ENCODE data around the gene THBS1.

Gene THBS1

GRCh38 chr15:39645138-39645975, 64.5 kb downstream of the THBS1 start:
- Mint-ChIP-seq H3K4me1 (no peaks in the 10 kb centered on the region), H3K9me3 (no peaks in the 10 kb centered on the region)

DNA sequence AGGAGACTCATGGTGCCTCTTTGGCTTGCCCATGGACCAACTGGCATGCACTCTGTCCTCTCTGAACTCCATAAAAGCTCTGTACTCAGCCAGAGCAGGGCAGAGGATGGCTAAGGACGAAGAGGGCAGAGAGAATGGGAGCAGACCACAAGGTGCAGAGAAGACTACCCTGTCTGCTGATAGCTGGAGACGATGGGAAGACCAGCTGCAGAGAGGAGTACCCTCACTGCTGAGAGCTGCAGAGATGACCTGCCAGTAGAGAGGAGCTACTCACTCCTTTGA, 65.0 kb downstream of the THBS1 start:
- Mint-ChIP-seq H3K4me1 (no peaks in the 10 kb centered on the region), H3K4me3 (no peak overlapping the region), H3K9me3 (no peaks in the 10 kb centered on the region), H3K27me3 (no peaks in the 10 kb centered on the region), H3K27ac (no peak overlapping the region), H3K36me3 (no peaks in the 10 kb centered on the region)
- ATAC-seq, result peak; percentile 19

More at GRCh38 chr15:39645138-39645975, 64.5 kb downstream of the THBS1 start:
- H3K27me3 Mint-ChIP-seq, result peaks cover 5% of the 10 kb centered on the region
- H3K36me3 Mint-ChIP-seq, result no peaks in the 10 kb centered on the region
- ATAC-seq, result peak; percentile 37
- H3K27ac Mint-ChIP-seq, result no peak overlapping the region
- H3K4me3 Mint-ChIP-seq, result no peak overlapping the region

DNA sequence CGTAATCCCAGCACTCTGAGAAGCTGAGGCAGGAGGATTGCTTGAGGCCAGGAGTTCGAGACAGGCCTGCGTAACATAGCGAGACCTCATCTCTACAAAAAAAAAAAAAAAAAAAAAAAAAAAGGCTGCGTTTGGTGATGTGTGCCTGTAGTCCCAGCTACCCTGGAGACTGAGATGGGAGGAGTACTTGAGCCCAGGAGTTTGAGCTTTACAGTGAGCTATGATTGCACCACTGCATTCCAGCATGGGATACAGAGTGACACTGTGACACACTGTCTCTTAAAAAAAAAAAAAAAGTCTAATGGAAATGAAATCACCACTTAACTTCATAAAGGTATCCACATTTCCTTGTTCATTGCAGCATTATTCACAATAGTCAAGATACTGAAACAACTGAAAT, 65.5 kb downstream of the THBS1 start:
- no peak for ATAC-seq
- Mint-ChIP-seq H3K4me1 (no peaks in the 10 kb centered on the region), H3K27me3 (no peaks in the 10 kb centered on the region), H3K4me3 (no peak overlapping the region), H3K9me3 (no peaks in the 10 kb centered on the region), H3K27ac (no peak overlapping the region), H3K36me3 (no peaks in the 10 kb centered on the region)
